ENCODE data around the gene LSAMP. TPM values are rescaled to one million over a fixed set of nuclear protein-coding genes. Genes with fewer than 3 reads are reported as not detected.

Gene LSAMP
- total RNA-seq, 2 donors from 2014 or later: 1.1 to 5.9 TPM

GRCh38 chr3:116443191-116443661 lies 2.1 kb downstream of the LSAMP start:
- TF ChIP-seq CTCF (IDR thresholded peaks at IDR 0.05): no peak
- DNase-seq: no peak
- Histone ChIP-seq H3K27me3 (no peaks in the 10 kb centered on the region), H3K9me3 (no peaks in the 10 kb centered on the region), H3K4me3 (no peak overlapping the region), H3K27ac (no peak overlapping the region), H3K36me3 (no peaks in the 10 kb centered on the region), H3K9ac (ENCODE audit: low read depth in 2 of 2, low read length in 2 of 2) (no peak overlapping the region), H3K4me1 (no peaks in the 10 kb centered on the region)
- intact Hi-C loops (cut with DNase I): no loop called here

- Histone ChIP-seq H3K4me1 (no peaks in the 10 kb centered on the region), H3K27ac (no peak overlapping the region), H3K36me3 (no peaks in the 10 kb centered on the region), H3K27me3 (no peaks in the 10 kb centered on the region), H3K9me3 (no peaks in the 10 kb centered on the region), H3K9ac (ENCODE audit: low read depth in 2 of 2, low read length in 2 of 2) (no peak overlapping the region), H3K4me3 (no peak overlapping the region)
- no peak for TF ChIP-seq CTCF (IDR thresholded peaks at IDR 0.05)
- intact Hi-C loops (cut with DNase I): no loop called here
- no peak for DNase-seq
Measured at GRCh38 chr3:116442331-116443021, 2.8 kb downstream of the LSAMP start.

- no peaks in the 10 kb centered on the region for H3K9me3 ChIP-seq
- intact Hi-C loops (cut with DNase I): no loop called here
- H3K4me1 ChIP-seq: no peaks in the 10 kb centered on the region
- H3K27ac ChIP-seq: no peak overlapping the region
- no peaks in the 10 kb centered on the region for H3K27me3 ChIP-seq
- H3K4me3 ChIP-seq: no peak overlapping the region
- H3K36me3 ChIP-seq: no peaks in the 10 kb centered on the region
- TF ChIP-seq CTCF (IDR thresholded peaks at IDR 0.05): no peak
- H3K9ac ChIP-seq (ENCODE audit: low read depth in 2 of 2, low read length in 2 of 2): no peak overlapping the region
- no peak for DNase-seq
Measured at GRCh38 chr3:116441652-116442051, 3.6 kb downstream of the LSAMP start.

GRCh38 chr3:116440196-116440595 lies 5.1 kb downstream of the LSAMP start:
- H3K9me3 ChIP-seq: no peaks in the 10 kb centered on the region
- no peaks in the 10 kb centered on the region for H3K4me1 ChIP-seq
- intact Hi-C loops (cut with DNase I): no loop called here
- H3K27ac ChIP-seq: no peak overlapping the region
- no peak for TF ChIP-seq CTCF (IDR thresholded peaks at IDR 0.05)
- no peaks in the 10 kb centered on the region for H3K27me3 ChIP-seq
- no peak overlapping the region for H3K9ac ChIP-seq (ENCODE audit: low read depth in 2 of 2, low read length in 2 of 2)
- no peaks in the 10 kb centered on the region for H3K36me3 ChIP-seq
- DNase-seq: no peak
- no peak overlapping the region for H3K4me3 ChIP-seq

GRCh38 chr3:116433552-116433951 lies 11.7 kb downstream of the LSAMP start:
- Histone ChIP-seq H3K27me3 (no peaks in the 10 kb centered on the region), H3K36me3 (no peaks in the 10 kb centered on the region), H3K4me3 (no peak overlapping the region), H3K9me3 (no peaks in the 10 kb centered on the region), H3K9ac (ENCODE audit: low read depth in 2 of 2, low read length in 2 of 2) (no peak overlapping the region), H3K27ac (no peak overlapping the region), H3K4me1 (no peaks in the 10 kb centered on the region)
- no peak for DNase-seq
- intact Hi-C loops (cut with DNase I): no loop called here
- no peak for TF ChIP-seq CTCF (IDR thresholded peaks at IDR 0.05)

Data from colonic mucosa (tissue), 4 donors.